Muscle of leg (tissue), 11 donors: Measurements from ENCODE around the gene LRP1B. TPM values are rescaled to one million over a fixed set of nuclear protein-coding genes. Genes with fewer than 3 reads are reported as not detected.

Experiments used
- DNase-seq: peaks from one replicate; pipeline ENCODE4 v3.0.0; 2013
- H3K27ac ChIP-seq: one replicate; pipeline ENCODE4 v1.5.1; 2013; ENCODE audit warnings: mild to moderate bottlenecking, low read length, control low read depth
- H3K27me3 ChIP-seq: one replicate; pipeline ENCODE4 v1.6.1; 2013; ENCODE audit warnings: low read length; ENCODE audit not compliant: control insufficient read depth, insufficient read depth
- H3K36me3 ChIP-seq: one replicate; pipeline ENCODE4 v1.6.1; 2013; ENCODE audit warnings: low read length; ENCODE audit not compliant: control insufficient read depth, insufficient read depth
- H3K4me1 ChIP-seq: one replicate; pipeline ENCODE4 v1.6.1; 2013; ENCODE audit warnings: low read length; ENCODE audit not compliant: control insufficient read depth, insufficient read depth
- H3K4me3 ChIP-seq: one replicate; pipeline ENCODE4 v1.5.1; 2013; ENCODE audit warnings: low read length, control low read depth
- H3K9me3 ChIP-seq: replicated peaks from 2 replicates; pipeline ENCODE4 v1.6.1; 2013; ENCODE audit warnings: low read depth, low read length; ENCODE audit not compliant: control insufficient read depth
- WGBS: methylation state at CpG from one replicate; pipeline ENCODE4 v1.1.5; 2013; ENCODE audit warnings: missing lambda C conversion rate; ENCODE audit not compliant: insufficient coverage; 5-methylcytosine and 5-hydroxymethylcytosine counted together
- polyA plus RNA-seq, 8 donors: library from polyadenylated mRNA; unstranded; fragments of 120-200 nt; gene quantifications; one replicate each; pipeline versions ENCODE4 v1.2.1 to v1.2.3, GENCODE V29; 2013; ENCODE audit warnings: inconsistent platforms in 1 of 8, low replicate concordance in 1 of 8; ENCODE audit not compliant: insufficient read length in 8 of 8, insufficient read depth in 1 of 8
- total RNA-seq: library from RNA; stranded (reverse); fragments of 120-200 nt; gene quantifications from one replicate; pipeline ENCODE4 v1.2.4, GENCODE V29; 2013

LRP1B gene
- total and polyA plus RNA-seq, 9 donors, result 0.84 to 2.3 (median 1.4) TPM

GRCh38 chr2:140929849-140930248 is 1201.0 kb downstream of the LRP1B start:
- Histone ChIP-seq H3K4me1 (no peaks in the 10 kb centered on the region), H3K9me3 (no peaks in the 10 kb centered on the region), H3K4me3 (no peak overlapping the region), H3K36me3 (no peaks in the 10 kb centered on the region), H3K27me3 (no peaks in the 10 kb centered on the region), H3K27ac (no peak overlapping the region)
- DNase-seq, result peak; percentile 70
- WGBS, result 25% methylated on average over 3 of the region's 5 CpGs

- Histone ChIP-seq H3K36me3 (no peaks in the 10 kb centered on the region), H3K4me1 (no peaks in the 10 kb centered on the region), H3K4me3 (no peak overlapping the region), H3K27me3 (no peaks in the 10 kb centered on the region), H3K27ac (no peak overlapping the region), H3K9me3 (no peaks in the 10 kb centered on the region)
- WGBS, result no CpG with 5 or more reads among the region's 3 CpGs
- DNase-seq, result no peak
These were observed 1212.4 kb downstream of the LRP1B start for GRCh38 chr2:140918426-140918825.

- Histone ChIP-seq H3K4me3 (no peak overlapping the region), H3K27me3 (no peaks in the 10 kb centered on the region), H3K4me1 (no peaks in the 10 kb centered on the region), H3K36me3 (no peaks in the 10 kb centered on the region), H3K27ac (no peak overlapping the region), H3K9me3 (no peaks in the 10 kb centered on the region)
- no peak for DNase-seq
These were observed 1214.4 kb downstream of the LRP1B start for GRCh38 chr2:140916410-140916809.

- Histone ChIP-seq H3K36me3 (no peaks in the 10 kb centered on the region), H3K27me3 (no peaks in the 10 kb centered on the region), H3K27ac (no peak overlapping the region), H3K9me3 (no peaks in the 10 kb centered on the region), H3K4me3 (no peak overlapping the region), H3K4me1 (no peaks in the 10 kb centered on the region)
- DNase-seq, result no peak
These were observed 1220.1 kb downstream of the LRP1B start for GRCh38 chr2:140910683-140911082.

GRCh38 chr2:140905083-140905781 is 1225.6 kb downstream of the LRP1B start:
- no peak overlapping the region for H3K27ac ChIP-seq
- no peaks in the 10 kb centered on the region for H3K36me3 ChIP-seq
- H3K27me3 ChIP-seq, result no peaks in the 10 kb centered on the region
- no peaks in the 10 kb centered on the region for H3K9me3 ChIP-seq
- 31% methylated on average over 3 of the region's 6 CpGs for WGBS
- DNase-seq, result no peak
- H3K4me3 ChIP-seq, result no peak overlapping the region
- no peaks in the 10 kb centered on the region for H3K4me1 ChIP-seq

GRCh38 chr2:140895378-140895777 is 1235.4 kb downstream of the LRP1B start:
- DNase-seq, result no peak
- no peaks in the 10 kb centered on the region for H3K4me1 ChIP-seq
- no peaks in the 10 kb centered on the region for H3K36me3 ChIP-seq
- no peaks in the 10 kb centered on the region for H3K9me3 ChIP-seq
- no peak overlapping the region for H3K4me3 ChIP-seq
- no peak overlapping the region for H3K27ac ChIP-seq
- no peaks in the 10 kb centered on the region for H3K27me3 ChIP-seq
- WGBS, result 67% methylated on average over 7 of the region's 9 CpGs

- H3K27ac ChIP-seq, result no peak overlapping the region
- H3K27me3 ChIP-seq, result no peaks in the 10 kb centered on the region
- WGBS, result no CpG with 5 or more reads among the region's 4 CpGs
- no peaks in the 10 kb centered on the region for H3K36me3 ChIP-seq
- no peak overlapping the region for H3K4me3 ChIP-seq
- H3K4me1 ChIP-seq, result no peaks in the 10 kb centered on the region
- no peak for DNase-seq
- no peaks in the 10 kb centered on the region for H3K9me3 ChIP-seq
These were observed 1237.1 kb downstream of the LRP1B start for GRCh38 chr2:140893685-140894084.

- no peak overlapping the region for H3K4me3 ChIP-seq
- no peaks in the 10 kb centered on the region for H3K4me1 ChIP-seq
- H3K27me3 ChIP-seq, result no peaks in the 10 kb centered on the region
- no peaks in the 10 kb centered on the region for H3K9me3 ChIP-seq
- no peaks in the 10 kb centered on the region for H3K36me3 ChIP-seq
- H3K27ac ChIP-seq, result no peak overlapping the region
- no peak for DNase-seq
- WGBS, result no CpG with 5 or more reads among the region's 3 CpGs
These were observed 1237.7 kb downstream of the LRP1B start for GRCh38 chr2:140892911-140893637.

GRCh38 chr2:140892436-140892835 is 1238.4 kb downstream of the LRP1B start:
- H3K4me1 ChIP-seq, result no peaks in the 10 kb centered on the region
- DNase-seq, result no peak
- H3K27me3 ChIP-seq, result no peaks in the 10 kb centered on the region
- no peaks in the 10 kb centered on the region for H3K36me3 ChIP-seq
- no peak overlapping the region for H3K4me3 ChIP-seq
- no peak overlapping the region for H3K27ac ChIP-seq
- WGBS, result no CpG with 5 or more reads among the region's 5 CpGs
- no peaks in the 10 kb centered on the region for H3K9me3 ChIP-seq

GRCh38 chr2:140891614-140892212 is 1239.1 kb downstream of the LRP1B start:
- Histone ChIP-seq H3K4me3 (no peak overlapping the region), H3K27ac (no peak overlapping the region), H3K27me3 (no peaks in the 10 kb centered on the region), H3K36me3 (no peaks in the 10 kb centered on the region), H3K4me1 (no peaks in the 10 kb centered on the region), H3K9me3 (no peaks in the 10 kb centered on the region)
- WGBS, result no CpG with 5 or more reads among the region's 1 CpG
- DNase-seq, result no peak
